NCI-H187 (cell line): ENCODE data around the gene RHOBTB1.
"Not testable (repeated sequence)": the region's sequence is repeated elsewhere in the genome, so short reads cannot be mapped to it uniquely, and the experiment has no call there.

Source experiments
- DNase-seq, 2 experiments: peaks; one replicate each; lab custom pipeline; 2025; lab: John Stamatoyannopoulos, UW

Gene RHOBTB1, protein sequence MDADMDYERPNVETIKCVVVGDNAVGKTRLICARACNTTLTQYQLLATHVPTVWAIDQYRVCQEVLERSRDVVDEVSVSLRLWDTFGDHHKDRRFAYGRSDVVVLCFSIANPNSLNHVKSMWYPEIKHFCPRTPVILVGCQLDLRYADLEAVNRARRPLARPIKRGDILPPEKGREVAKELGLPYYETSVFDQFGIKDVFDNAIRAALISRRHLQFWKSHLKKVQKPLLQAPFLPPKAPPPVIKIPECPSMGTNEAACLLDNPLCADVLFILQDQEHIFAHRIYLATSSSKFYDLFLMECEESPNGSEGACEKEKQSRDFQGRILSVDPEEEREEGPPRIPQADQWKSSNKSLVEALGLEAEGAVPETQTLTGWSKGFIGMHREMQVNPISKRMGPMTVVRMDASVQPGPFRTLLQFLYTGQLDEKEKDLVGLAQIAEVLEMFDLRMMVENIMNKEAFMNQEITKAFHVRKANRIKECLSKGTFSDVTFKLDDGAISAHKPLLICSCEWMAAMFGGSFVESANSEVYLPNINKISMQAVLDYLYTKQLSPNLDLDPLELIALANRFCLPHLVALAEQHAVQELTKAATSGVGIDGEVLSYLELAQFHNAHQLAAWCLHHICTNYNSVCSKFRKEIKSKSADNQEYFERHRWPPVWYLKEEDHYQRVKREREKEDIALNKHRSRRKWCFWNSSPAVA

DNA sequence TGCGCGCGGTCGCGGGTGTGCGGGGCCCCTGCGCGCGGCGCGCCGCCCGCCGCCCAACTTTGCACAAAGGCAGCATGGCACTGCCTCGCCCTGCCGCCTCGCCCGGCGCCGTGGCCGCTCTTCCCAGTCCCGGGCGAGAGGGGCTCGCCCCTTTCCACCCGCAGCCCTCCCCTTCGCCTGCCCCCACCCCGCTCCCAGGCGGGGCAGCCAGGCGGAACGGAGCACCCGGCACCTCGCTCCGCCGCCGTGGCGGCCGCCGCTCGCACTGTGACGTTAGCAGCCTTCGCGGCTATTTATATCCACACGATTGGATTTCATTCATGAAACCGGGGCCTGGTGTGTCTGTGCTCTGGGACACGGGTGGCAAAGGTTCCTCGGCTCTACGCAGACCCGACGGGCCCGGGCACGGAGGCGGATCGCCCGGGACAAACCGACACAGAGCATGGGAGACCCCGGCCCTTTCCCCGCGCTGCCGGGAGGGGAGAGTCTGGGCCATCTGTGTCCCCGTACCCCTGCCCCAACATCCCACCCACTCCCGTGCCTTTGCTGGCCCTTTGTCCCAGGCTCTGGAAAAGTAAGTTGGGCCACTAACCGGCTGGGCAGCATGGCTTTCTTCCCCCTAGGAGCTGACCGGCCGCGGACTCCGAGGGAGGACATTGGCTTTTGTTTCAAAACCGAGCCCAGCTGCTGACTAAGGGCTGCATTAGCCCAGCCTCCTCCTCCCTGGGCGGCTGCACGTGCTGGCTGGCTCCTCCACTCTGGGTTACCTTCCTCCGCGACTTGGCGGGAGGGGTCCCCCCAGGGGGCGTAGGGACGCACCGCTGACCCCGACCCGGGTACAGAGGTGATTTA lies at the start of gene RHOBTB1:
TSS of gene RHOBTB1 (minus strand) at position 128 of the 852 bp plus-strand sequence. CDS start 32,643 bp downstream, outside the sequence.
- DNase-seq: peak in 1 of 2 experiments; percentile 54

DNA sequence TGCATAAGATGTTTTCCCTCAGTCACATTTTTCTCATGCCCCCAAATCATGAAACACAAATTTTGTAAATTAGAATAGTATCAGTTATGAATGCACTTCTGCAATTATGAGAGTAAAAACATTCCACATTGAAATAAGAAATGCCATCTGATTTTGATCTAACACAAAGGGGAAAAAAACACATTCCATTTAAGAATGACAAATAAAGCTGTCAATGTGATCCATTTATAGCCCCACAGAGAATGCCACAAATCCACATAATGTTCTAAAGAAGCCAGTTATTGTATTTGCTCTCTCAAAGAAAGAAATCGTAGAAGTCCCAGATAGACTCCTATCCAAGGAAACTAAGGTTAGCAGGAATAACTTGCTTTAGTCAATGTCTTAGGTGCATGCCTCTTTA lies 48.7 kb upstream of the RHOBTB1 start:
- no peak for DNase-seq

DNA sequence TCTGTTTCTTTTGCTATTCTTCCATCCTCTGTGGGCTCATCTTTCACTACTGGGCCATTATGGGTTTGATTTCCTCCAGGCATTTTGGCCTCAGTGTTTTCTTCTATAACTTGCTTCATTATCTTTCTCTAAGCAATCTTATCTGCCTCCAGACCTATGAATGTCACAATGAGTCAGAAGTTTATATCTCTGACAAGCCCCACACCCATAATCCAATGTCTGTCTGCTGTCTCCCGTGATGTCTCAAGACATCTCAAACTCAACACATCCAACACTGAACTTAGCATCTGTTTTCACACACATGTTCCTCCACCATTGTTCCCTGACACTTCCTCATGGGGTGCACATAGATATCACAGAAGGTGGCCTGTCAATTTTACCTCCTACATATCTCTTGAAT lies 46.7 kb upstream of the RHOBTB1 start:
- no peak for DNase-seq

DNA sequence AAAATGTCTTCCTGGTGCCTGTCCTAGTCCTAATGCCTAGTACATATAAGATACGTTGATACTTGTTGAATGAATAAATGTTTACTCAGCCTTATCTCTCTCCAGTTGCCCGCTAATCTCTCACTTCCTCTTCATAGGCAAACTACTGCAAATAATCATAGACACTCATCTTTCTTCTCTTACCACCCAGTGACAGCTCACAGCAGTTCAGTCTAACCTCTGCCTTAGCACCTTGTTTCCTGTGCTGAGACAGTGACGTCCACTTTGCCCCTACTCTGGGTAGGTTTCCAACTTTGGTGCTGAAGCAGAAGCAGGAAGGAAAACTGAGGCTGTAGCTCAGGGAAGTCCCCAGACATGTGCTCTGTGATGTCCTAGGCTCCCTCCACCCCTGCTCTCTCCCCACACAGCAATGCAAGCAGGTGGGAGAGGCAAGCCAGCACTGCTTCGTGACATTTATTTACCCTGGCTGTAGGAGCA lies 45.5 kb upstream of the RHOBTB1 start:
- no peak for DNase-seq

DNA sequence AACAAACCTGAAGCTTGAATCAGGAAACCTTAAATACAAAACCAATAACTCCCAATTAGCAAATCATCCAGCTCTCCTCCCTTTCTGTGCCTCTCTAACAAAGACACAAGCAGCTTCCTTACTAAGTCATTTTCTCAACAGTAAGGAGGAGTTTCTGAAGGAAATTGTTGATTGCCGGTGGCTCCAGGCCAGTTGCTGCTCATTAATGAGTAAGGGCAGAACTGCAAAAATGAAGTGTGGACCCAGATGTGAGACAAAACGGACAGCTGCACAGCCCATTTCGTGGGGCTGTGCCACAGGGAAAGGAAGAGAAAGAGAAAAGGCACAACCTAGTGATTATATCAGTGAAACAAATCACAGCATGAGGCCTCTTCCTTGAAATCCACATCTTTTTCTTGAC lies 42.8 kb upstream of the RHOBTB1 start:
- DNase-seq: no peak

DNA sequence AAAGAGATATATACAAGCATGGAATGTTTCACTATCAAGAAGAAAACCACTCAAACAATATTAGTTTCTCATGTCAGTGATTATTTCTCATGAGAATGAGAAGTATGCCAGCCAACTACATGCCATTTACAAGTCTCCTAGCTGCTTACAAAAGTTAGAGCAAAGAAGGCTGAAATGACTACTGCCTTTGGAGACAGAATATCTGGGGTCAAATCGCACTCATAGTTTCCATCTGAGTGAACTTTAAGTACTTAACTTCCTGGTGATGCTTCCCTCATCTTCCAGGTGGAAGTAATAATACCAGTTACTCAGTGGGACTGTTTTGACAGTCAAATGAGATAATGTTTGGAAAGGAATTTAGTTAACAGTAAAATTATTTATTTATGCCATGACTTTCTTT lies 42.0 kb upstream of the RHOBTB1 start:
- no peak for DNase-seq

DNA sequence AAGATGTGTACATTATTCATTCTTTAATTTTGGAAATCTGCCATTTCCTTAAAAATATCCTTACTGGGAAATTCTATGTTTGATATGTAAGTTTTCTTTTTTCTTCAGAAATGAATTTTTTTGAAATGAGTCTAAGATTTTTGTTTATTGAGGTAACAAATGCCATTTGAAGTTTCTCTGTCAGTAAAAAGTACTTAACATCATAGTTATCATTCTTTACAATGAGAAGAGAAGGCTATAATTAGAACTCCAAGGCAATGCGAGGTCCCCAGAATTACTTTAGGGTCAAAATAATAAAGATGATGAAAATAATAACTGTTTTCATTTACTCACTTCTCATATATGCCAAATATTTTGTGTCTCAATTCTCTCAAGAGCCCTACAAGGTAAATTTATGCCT lies 37.0 kb upstream of the RHOBTB1 start:
- DNase-seq: no peak

DNA sequence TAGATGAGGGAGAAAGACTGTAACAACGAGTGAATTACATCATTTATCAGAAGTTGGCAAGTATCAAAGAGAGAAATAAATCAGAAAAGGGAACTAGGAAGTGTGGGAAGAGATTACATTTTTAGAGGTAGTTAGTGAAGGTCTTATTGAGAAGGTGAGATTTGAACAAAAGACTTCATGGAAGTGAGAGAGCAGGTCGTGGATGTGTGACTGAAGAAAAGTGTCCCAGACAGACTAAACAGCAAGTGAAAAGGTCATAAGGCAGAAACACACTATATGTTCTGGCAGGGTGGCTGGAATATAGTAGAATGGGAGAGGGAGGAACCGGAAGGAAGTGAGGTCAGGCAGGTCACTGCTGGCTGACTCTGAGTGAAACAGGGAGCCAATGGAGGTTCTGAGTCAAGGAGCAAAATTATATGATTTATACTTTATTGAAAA lies 35.7 kb upstream of the RHOBTB1 start:
- DNase-seq: no peak

DNA sequence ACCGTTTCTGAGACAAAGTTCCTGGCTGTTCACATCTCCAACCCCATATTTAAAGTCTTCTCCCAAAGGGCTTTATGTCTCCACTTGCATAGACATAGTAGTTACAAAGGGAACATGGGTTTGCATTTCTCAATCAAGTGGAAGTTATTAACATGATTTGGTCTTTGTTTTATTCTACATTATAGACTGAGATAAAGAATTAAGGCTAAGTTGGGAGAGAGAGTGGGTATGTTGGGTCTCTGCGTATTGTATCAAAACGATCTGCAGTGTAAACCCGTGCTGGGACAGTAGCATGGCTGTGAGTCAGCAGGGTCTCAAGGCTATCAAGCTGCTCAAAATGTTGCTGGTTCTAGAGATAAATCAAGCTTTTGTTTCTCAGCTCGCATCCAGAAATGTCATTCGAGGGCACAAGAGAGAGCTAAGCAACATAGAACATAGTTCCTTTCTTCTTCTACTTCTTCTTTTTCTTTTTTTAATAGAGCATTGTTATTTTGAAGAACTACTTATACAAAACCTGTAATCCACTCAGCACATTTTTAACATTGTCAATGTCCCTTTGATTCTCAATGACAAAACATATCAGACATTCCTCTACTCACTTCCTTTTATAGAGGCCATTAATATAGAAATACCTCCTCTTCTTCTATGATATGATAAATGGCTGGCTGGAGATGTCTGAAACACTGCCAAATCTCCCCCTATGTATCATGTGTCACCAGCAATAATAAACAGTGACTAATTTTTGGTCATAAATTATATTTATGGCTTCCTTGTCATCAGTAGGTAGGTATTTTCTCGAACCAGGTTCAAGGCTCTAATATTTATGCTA lies 34.5 kb upstream of the RHOBTB1 start:
- no peak for DNase-seq

DNA sequence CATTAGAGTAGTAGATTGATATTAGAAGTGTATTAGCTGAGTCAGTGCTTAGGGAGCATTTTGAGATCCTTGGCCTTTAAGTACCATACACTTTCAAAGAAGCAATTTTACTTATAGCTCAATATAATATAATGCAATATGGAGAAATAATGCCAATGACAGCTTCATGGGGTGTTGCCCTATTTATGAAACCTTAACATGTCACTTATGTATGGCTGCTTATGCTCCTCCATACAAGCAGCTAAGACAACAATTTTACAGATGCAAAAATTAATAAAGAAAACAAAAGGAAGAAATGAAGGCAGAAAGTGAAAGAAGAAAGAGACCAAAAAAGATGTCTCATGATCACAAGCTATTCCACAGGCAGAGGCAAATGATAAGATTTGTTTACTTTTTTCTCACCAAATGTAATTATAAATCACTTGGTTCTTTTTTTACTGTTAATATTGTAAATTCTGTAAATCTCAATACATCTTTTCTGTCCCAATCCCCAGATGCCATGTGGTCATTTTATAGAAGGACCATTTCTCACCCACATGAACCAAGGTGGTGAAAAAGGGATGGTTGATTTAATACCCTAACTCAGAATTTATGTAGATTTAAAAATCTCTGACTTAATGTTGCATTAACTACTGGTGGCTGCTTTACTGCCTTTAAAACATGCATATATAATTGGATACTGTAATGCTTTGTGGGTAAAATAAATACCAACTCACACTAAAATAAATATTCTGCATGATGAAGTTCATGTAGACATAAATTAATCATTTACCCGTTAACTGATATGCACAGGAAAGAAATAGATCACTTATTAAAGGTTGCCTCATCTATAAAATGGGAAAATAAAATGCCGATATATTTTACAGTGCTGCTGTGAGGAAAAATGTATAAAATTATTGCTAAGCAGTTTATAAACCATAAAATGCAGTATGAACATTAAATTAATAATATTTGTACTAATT lies 33.5 kb upstream of the RHOBTB1 start:
- no peak for DNase-seq

DNA sequence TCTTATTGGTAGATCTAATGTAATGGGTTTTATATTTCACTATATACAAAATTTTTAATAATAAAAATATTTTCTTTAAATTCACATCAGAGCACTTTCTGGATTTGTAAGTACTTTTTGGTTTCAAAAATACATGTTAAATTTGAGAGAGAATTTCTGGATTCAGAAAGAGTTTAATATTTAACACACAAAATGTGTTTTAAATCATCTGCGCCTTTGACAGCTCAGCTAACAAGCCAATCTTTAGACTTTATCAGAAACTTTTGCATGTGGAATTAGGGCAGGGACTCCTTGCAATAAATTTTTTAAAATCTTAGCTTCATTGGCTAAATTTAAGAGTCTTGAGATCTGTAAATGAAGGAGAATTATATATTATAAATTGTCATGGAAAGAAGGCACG lies 32.7 kb upstream of the RHOBTB1 start:
- no peak for DNase-seq

DNA sequence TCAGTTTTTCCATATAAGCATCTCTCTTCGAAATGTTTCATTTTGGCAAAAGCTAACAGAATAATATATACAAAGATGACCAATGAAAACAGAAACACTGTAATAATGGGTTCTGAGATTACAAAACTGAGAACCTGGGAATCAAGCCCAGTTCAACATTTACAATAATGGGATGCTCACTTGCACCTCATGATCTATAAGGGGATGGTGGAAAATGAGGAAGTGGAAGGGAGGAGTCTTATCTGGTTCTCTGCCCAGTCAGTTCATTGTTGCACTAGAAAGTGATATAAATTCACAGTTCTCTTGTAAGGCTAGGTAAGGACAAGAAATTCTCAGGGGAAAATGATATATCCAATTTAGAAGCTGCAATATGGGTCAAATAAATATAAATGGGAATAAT lies 31.7 kb upstream of the RHOBTB1 start:
- DNase-seq: no peak

DNA sequence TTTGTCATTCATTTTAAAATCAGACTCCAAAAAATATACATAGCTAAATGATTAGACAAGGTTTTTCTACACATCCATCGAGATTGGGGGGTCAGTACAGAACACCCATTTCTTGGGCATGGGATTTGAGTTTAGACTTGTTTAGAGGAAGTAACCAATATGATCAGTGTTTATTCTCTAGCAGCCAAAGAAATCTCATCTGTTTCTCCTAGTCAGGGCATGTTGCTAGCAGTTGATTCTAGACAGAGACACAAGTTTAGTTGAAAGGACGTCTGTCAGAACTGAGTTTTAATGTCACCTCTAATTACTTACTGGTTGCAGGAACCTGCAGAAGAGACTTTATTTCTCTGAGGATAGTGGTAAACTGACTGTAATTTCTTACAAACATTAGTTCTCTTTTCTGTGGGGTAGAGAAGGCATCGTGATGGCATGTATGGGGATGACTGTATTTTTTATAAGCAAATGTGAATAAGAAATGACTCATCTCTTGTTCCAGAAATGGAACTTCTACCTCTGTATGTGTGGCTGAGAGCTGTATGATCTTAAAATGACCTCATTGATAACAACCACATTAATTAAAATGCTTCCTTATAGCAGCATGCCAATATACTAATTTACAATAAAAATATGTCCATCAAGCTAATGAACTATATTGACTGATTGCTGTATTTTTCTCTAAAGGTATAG lies 30.6 kb upstream of the RHOBTB1 start:
- no peak for DNase-seq

DNA sequence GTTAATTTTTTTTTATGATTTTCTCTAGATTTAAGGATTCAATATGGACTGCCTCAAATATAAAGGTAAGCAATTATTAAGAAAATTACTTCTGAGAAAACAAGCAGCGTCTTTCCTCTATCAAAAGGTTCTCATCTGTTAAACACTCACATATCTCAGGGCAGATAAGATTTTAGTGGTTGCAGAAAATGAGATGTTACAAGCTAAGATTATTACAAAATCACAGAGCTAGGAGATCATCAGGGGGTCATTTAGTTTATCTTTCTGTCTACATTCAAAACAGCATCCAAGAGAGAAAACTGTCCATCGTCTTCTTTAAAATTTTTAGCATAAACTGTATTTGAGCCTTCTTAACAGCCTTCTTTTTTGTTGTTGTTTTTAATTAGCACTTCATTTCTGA lies 29.1 kb upstream of the RHOBTB1 start:
- no peak for DNase-seq

DNA sequence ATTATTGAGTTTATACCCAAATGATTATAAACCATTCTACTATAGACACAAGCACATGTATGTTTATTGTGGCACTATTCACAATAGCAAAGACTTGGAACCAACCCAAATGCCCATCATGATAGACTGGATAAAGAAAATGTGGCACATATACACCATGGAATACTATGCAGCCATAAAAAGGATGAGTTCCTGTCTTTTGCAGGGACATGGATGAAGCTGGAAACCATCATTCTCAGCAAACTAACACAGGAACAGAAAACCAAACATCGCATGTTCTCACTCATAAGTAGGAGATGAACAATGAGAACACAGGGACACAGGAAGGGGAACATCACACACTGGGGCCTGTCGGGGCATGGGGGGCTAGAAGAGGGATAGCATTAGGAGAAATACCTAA lies 28.2 kb upstream of the RHOBTB1 start:
- not testable (repeated sequence) for DNase-seq

DNA sequence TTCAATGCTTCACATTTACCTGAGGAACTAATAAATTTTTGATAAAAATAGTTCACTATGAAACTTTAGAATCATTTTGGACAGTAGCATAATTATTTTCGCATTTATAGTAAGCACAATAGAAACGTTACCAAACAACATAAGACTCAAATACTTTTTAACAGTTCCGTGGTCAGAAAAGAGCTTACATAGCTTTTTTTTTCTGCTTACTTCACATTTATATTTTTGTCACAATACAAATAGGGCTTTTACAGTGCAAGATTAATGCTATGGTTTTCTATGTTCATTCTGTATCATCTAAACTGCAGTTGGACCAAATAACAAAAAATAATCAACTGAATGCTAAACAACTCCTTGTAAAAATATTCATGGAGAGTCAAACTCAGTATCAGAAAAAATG lies 26.5 kb upstream of the RHOBTB1 start:
- DNase-seq: no peak

DNA sequence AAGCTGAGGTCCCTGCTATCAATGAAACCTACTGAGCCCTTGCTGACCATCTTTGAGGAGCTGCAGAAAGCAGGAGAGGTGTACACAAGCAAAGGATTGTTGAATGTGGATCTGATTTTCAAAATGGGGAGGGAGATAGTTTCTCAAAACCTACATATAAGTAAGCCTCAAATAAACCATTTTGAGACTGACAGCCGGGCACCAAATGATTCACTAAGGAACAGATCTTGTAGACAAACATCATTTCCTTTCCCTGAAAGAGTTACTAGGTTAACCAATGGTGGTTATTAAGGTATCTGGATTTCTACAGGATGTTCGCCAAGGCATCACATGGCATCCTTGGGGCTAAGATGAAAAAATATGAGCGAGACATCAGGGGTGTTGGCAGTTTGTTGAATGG lies 24.5 kb upstream of the RHOBTB1 start:
- no peak for DNase-seq

DNA sequence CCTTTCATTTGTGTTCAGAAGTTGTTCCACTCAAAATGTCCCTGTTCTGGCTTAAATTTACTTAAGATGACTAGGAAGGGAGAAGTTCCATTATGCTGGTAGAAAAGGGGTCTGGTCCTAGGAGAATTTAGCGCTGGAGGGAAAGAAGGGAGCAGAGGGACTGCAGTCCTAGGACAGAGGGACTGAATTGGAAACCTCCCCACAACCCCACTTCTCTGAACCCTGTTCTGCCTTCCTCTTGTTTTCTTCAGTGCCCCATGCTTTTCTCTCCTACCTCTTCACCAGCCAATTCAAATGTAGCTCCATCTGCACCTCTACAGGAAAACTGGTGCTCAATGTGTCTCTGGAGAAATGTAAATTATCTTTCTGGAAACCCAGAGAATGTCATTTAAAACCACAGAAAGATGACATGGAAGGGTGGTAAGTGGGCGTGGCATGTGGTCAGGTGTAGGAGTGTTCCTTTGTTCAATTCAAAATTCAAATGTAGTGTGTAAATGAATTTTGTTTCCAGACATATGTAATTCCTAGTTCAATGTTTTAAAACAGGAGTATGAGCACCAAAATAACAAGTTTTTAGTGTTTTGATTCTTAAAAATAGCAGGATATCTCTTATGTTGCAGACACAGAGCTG lies 24.0 kb upstream of the RHOBTB1 start:
- DNase-seq: peak; percentile 22 to 23

DNA sequence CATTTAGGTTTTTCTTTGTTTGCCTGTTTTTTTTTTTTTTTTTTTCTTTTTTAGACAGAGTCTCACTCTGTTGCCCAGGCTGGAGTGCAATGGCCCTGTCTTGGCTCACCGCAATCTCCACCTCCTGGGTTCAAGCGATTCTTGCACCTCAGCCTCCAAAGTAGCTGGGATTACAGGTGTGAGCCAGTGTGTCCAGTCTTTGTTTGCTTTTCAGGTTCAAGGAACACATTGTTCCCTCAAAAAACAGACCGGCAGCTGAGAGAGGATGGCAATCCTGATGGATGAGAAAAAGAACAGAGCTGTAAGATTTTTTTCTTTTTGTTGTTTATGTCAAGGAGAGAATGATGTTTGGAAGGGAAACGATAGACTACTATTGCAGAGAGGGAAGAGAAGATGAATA lies 23.3 kb upstream of the RHOBTB1 start:
- DNase-seq: no peak
